Smooth muscle cell (in vitro differentiated cells): Measurements from ENCODE around the gene CLASP1. TPM values are rescaled to one million over a fixed set of nuclear protein-coding genes. Genes with fewer than 3 reads are reported as not detected.

Experiments
- DNase-seq: peaks from one replicate; lab custom pipeline; 2025; ENCODE audit not compliant: unreplicated experiment; lab: John Stamatoyannopoulos, UW
- H2AFZ ChIP-seq: fragments of 200-600 bp; sonication (generic); 2 replicates; pipeline ENCODE4 v1.6.0; 2016; ENCODE audit warnings: antibody characterized with exemption, low read depth, mild to moderate bottlenecking
- H3F3A ChIP-seq: fragments of 200-600 bp; sonication (generic); 2 replicates; pipeline ENCODE4 v1.6.0; 2017; ENCODE audit warnings: antibody characterized with exemption, low read depth
- H3K27ac ChIP-seq: fragments of 200-600 bp; sonication (generic); 2 replicates; pipeline ENCODE4 v1.5.1; 2016; ENCODE audit warnings: low read depth, mild to moderate bottlenecking
- H3K27me3 ChIP-seq: fragments of 200-600 bp; sonication (generic); 2 replicates; pipeline ENCODE4 v1.6.1; 2016; ENCODE audit warnings: low read depth, mild to moderate bottlenecking
- H3K36me3 ChIP-seq: fragments of 200-600 bp; sonication (generic); 2 replicates; pipeline ENCODE4 v1.5.1; 2016; ENCODE audit warnings: low read depth
- H3K4me1 ChIP-seq: fragments of 200-600 bp; sonication (generic); 2 replicates; pipeline ENCODE4 v1.5.1; 2016; ENCODE audit warnings: low read depth
- H3K4me2 ChIP-seq: fragments of 200-600 bp; sonication (generic); 2 replicates; pipeline ENCODE4 v1.6.0; 2016; ENCODE audit warnings: mild to moderate bottlenecking
- H3K4me3 ChIP-seq: fragments of 200-600 bp; sonication (generic); 2 replicates; pipeline ENCODE4 v1.5.1; 2016; ENCODE audit warnings: mild to moderate bottlenecking
- H3K79me2 ChIP-seq: fragments of 200-600 bp; sonication (generic); 2 replicates; pipeline ENCODE4 v1.6.0; 2016; ENCODE audit warnings: low read depth, mild to moderate bottlenecking
- H3K9ac ChIP-seq: fragments of 200-600 bp; sonication (generic); 2 replicates; pipeline ENCODE4 v1.6.0; 2016; ENCODE audit warnings: low read depth
- H3K9me3 ChIP-seq: fragments of 200-600 bp; sonication (generic); replicated peaks from 2 replicates; pipeline ENCODE4 v1.5.1; 2016; ENCODE audit warnings: low read depth
- H4K20me1 ChIP-seq: fragments of 200-600 bp; sonication (generic); 2 replicates; pipeline ENCODE4 v1.6.0; 2016; ENCODE audit warnings: low read depth
- WGBS: methylation state at CpG from one replicate; pipeline ENCODE4 v1.1.7; 2016; ENCODE audit warnings: low lambda C conversion rate; 5-methylcytosine and 5-hydroxymethylcytosine counted together
- polyA plus RNA-seq: library from polyadenylated mRNA; unstranded; fragments of >200 nt; fragmentation: Nextera tagmentation; extraction: Ambion mirVana; gene quantifications from 2 replicates; pipeline ENCODE4 v1.2.1, GENCODE V29; 2016
- total RNA-seq: library from RNA; depleted of rRNA; stranded (reverse); fragments of >200 nt; gene quantifications from 2 replicates; pipeline ENCODE4 v1.2.3, GENCODE V29; 2014
- TF ChIP-seq, protein P1 (sequence below): fragments of 200-600 bp; sonication (generic); IDR thresholded peaks from 2 replicates; pipeline ENCODE4 v1.5.1; 2017; ENCODE audit warnings: borderline replicate concordance, mild to moderate bottlenecking, antibody characterized with exemption; ENCODE audit not compliant: insufficient read depth, poor library complexity, severe bottlenecking

Gene CLASP1
- total and polyA plus RNA-seq, 2 experiments from 2014 or later, result 15.0 to 33.8 TPM

DNA sequence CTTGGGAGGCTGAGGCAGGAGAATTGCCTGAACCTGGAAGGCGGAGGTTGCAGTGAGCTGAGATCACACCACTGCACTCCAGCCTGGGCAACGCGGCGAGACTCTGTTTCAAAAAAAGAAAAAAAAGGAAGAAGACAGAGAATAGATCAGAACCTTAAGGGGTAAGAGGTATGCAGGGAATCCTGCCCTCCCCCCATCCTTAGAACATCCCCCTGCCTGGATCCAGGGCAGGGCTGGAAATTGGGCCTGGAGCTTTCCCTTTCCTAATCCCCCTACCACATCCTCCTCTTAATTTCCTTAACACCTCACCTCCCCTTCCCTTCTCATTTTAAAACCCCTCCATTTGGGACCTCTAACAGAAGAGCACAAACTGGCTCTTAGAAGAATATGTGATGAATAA, 62.1 kb downstream of the CLASP1 start:
- H3K4me3 ChIP-seq, result no peak overlapping the region
- no peak for DNase-seq
- no peaks in the 10 kb centered on the region for H3K27me3 ChIP-seq
- H3F3A ChIP-seq, result no peaks in the 10 kb centered on the region
- no peaks in the 10 kb centered on the region for H3K36me3 ChIP-seq
- no peak overlapping the region for H3K27ac ChIP-seq
- H2AFZ ChIP-seq, result no peak overlapping the region
- H3K4me2 ChIP-seq, result no peak overlapping the region
- peaks cover 28% of the 10 kb centered on the region for H3K79me2 ChIP-seq
- no peak overlapping the region for H3K9ac ChIP-seq
- 94% methylated on average over 4 of the region's 4 CpGs for WGBS
- peaks cover 100% of the 10 kb centered on the region for H4K20me1 ChIP-seq
- H3K4me1 ChIP-seq, result no peaks in the 10 kb centered on the region
- H3K9me3 ChIP-seq, result no peaks in the 10 kb centered on the region
- TF ChIP-seq, protein P1, sequence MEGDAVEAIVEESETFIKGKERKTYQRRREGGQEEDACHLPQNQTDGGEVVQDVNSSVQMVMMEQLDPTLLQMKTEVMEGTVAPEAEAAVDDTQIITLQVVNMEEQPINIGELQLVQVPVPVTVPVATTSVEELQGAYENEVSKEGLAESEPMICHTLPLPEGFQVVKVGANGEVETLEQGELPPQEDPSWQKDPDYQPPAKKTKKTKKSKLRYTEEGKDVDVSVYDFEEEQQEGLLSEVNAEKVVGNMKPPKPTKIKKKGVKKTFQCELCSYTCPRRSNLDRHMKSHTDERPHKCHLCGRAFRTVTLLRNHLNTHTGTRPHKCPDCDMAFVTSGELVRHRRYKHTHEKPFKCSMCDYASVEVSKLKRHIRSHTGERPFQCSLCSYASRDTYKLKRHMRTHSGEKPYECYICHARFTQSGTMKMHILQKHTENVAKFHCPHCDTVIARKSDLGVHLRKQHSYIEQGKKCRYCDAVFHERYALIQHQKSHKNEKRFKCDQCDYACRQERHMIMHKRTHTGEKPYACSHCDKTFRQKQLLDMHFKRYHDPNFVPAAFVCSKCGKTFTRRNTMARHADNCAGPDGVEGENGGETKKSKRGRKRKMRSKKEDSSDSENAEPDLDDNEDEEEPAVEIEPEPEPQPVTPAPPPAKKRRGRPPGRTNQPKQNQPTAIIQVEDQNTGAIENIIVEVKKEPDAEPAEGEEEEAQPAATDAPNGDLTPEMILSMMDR, result no peak

DNA sequence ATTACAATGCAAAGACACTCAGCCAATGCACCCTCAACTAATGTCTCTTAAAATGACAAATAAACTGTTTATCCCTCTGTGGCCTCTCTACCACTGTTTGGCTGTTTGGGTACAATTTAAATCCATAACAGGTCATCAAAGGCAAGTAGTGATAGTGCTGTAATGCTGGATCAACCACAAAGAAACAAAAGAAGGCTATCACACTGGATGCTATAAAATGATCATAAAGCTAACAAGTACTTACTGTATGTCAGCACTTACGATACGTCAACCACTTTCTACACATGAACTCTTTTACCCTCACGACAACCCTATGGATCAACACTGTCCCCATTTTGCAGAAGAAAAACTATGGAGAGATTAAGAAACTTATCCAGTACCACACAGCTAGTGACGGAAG, 64.5 kb downstream of the CLASP1 start:
- Histone ChIP-seq H2AFZ (no peak overlapping the region), H4K20me1 (peaks cover 97% of the 10 kb centered on the region), H3K4me1 (no peaks in the 10 kb centered on the region), H3K4me3 (no peak overlapping the region), H3F3A (no peaks in the 10 kb centered on the region), H3K9ac (no peak overlapping the region), H3K27ac (no peak overlapping the region), H3K4me2 (no peak overlapping the region), H3K36me3 (no peaks in the 10 kb centered on the region), H3K79me2 (peaks cover 27% of the 10 kb centered on the region), H3K9me3 (no peaks in the 10 kb centered on the region), H3K27me3 (no peaks in the 10 kb centered on the region)
- 97% methylated on average over 4 of the region's 4 CpGs for WGBS
- DNase-seq, result no peak
- TF ChIP-seq, protein P1, result no peak

DNA sequence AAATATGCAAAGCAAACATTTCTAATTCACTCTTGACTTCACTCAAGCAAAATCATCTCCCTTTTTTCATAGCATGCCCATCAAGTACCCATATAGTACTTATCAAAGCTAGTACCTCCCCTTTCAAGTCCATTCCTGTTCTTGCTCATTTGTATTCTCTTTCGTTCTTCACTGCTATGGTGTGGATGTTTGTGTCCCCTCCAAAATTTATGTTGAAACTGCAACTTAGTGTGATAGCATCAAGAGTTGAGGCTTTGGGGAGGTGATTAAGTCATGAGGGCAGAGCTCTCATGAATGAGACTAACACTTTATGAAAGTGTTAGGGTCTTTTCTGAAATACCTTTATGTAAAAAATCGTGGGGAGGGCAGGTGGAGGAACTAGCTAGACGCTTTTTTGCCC, 65.7 kb downstream of the CLASP1 start:
- no peak for DNase-seq
- Histone ChIP-seq H4K20me1 (peaks cover 97% of the 10 kb centered on the region), H3K9me3 (no peaks in the 10 kb centered on the region), H3K4me3 (no peak overlapping the region), H3K36me3 (no peaks in the 10 kb centered on the region), H3K9ac (no peak overlapping the region), H3K27ac (no peak overlapping the region), H3F3A (no peaks in the 10 kb centered on the region), H2AFZ (no peak overlapping the region), H3K27me3 (no peaks in the 10 kb centered on the region), H3K4me2 (no peak overlapping the region), H3K4me1 (no peaks in the 10 kb centered on the region), H3K79me2 (peaks cover 27% of the 10 kb centered on the region)
- TF ChIP-seq, protein P1, result no peak
- WGBS, result 95% methylated on average over 3 of the region's 3 CpGs

DNA sequence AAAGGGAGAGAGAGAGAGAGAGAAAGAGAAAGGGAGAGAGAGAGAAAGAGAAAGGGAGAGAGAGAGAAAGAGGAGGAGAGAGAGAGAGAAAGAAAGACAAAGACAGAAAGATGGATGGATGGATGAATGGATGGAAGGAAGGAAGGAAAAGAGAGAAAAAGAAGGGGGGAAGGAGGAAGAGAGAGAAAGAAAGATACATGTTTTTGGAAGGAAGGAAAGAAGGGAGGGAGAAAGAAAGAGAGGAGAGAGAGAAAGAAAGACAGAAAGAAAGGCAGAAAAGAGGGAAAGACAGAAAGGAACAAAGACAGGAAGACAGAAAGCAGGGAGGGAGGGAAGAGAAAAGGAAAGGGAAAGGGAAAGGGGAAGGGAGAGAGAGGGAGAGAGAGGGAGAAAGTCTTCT, 67.0 kb downstream of the CLASP1 start:
- Histone ChIP-seq H3K4me1 (no peaks in the 10 kb centered on the region), H3K4me3 (no peak overlapping the region), H2AFZ (no peak overlapping the region), H4K20me1 (peaks cover 96% of the 10 kb centered on the region), H3K79me2 (peaks cover 25% of the 10 kb centered on the region), H3K27ac (no peak overlapping the region), H3K9me3 (no peaks in the 10 kb centered on the region), H3K36me3 (no peaks in the 10 kb centered on the region), H3K4me2 (no peak overlapping the region), H3K9ac (no peak overlapping the region), H3K27me3 (no peaks in the 10 kb centered on the region), H3F3A (no peaks in the 10 kb centered on the region)
- DNase-seq, result no peak
- TF ChIP-seq, protein P1, result no peak
